DOHH2 (cell line): Measurements from ENCODE around the gene CD2.

Experiments
- H3F3A ChIP-seq: fragments of 200-600 bp; sonication (generic), shearing (Covaris generic); 2 replicates; pipeline ENCODE4 v1.6.0; 2016; ENCODE audit warnings: antibody characterized with exemption, mild to moderate bottlenecking; ENCODE audit not compliant: control insufficient read depth, insufficient read depth
- H3K27ac ChIP-seq: fragments of 200-600 bp; sonication (generic); 2 replicates; pipeline ENCODE4 v1.5.1; 2014; ENCODE audit warnings: low read depth, mild to moderate bottlenecking, low read length, moderate library complexity
- H3K27me3 ChIP-seq: fragments of 200-600 bp; sonication (generic); 2 replicates; pipeline ENCODE4 v1.6.1; 2014; ENCODE audit warnings: mild to moderate bottlenecking, low read length, mixed read lengths; ENCODE audit not compliant: control insufficient read depth
- H3K36me3 ChIP-seq: fragments of 200-600 bp; sonication (generic); 2 replicates; pipeline ENCODE4 v1.6.1; 2014; ENCODE audit warnings: mild to moderate bottlenecking, low read length, moderate library complexity, mixed read lengths; ENCODE audit not compliant: control insufficient read depth
- H3K4me1 ChIP-seq: fragments of 200-600 bp; sonication (generic); 2 replicates; pipeline ENCODE4 v1.6.1; 2014; ENCODE audit warnings: mild to moderate bottlenecking, low read length, mixed read lengths; ENCODE audit not compliant: control insufficient read depth
- H3K4me2 ChIP-seq: fragments of 200-600 bp; sonication (generic); 2 replicates; pipeline ENCODE4 v1.6.0; 2014; ENCODE audit warnings: mild to moderate bottlenecking, low read length, moderate library complexity
- H3K4me3 ChIP-seq: fragments of 200-600 bp; sonication (generic); 2 replicates; pipeline ENCODE4 v1.5.1; 2014; ENCODE audit warnings: mild to moderate bottlenecking, low read length, mixed read lengths
- H3K79me2 ChIP-seq: fragments of 200-600 bp; sonication (generic); 2 replicates; pipeline ENCODE4 v1.6.1; 2014; ENCODE audit warnings: mild to moderate bottlenecking, low read length, mixed read lengths; ENCODE audit not compliant: control insufficient read depth
- H3K9me2 ChIP-seq: fragments of 200-600 bp; sonication (generic); replicated peaks from 2 replicates; pipeline ENCODE4 v1.6.1; 2014; ENCODE audit warnings: mild to moderate bottlenecking, low read length, mixed read lengths; ENCODE audit not compliant: control insufficient read depth
- H3K9me3 ChIP-seq: fragments of 200-600 bp; sonication (generic); 2 replicates; pipeline ENCODE4 v1.6.1; 2014; ENCODE audit warnings: antibody characterized with exemption, low read length, mixed read lengths; ENCODE audit not compliant: control insufficient read depth, insufficient read depth
- H4K20me1 ChIP-seq: fragments of 200-600 bp; sonication (generic); 2 replicates; pipeline ENCODE4 v1.6.0; 2014; ENCODE audit warnings: low read depth, mild to moderate bottlenecking, antibody characterized with exemption, low read length, moderate library complexity; ENCODE audit not compliant: control insufficient read depth, insufficient read depth
- CTCF ChIP-seq: fragments of 200-600 bp; sonication (generic); IDR thresholded peaks from one replicate; pipeline ENCODE4 v1.5.1; 2014; ENCODE audit warnings: antibody characterized with exemption, mild to moderate bottlenecking, low read depth, low read length; ENCODE audit not compliant: poor library complexity, severe bottlenecking
- EZH2phosphoT487 ChIP-seq: fragments of 200-600 bp; sonication (generic); IDR thresholded peaks from 2 replicates; pipeline ENCODE4 v1.6.1; 2017; ENCODE audit warnings: borderline replicate concordance, mild to moderate bottlenecking, antibody characterized with exemption, low read length, moderate library complexity, mixed read lengths

Gene CD2

GRCh38 chr1:116738673-116739370, 15.4 kb upstream of the CD2 start:
- Histone ChIP-seq H3K36me3 (no peaks in the 10 kb centered on the region), H3K79me2 (no peaks in the 10 kb centered on the region), H3K4me2 (no peak overlapping the region), H3K4me1 (peaks cover 14% of the 10 kb centered on the region), H3K9me3 (peaks cover 20% of the 10 kb centered on the region), H3K27ac (no peak overlapping the region), H3K27me3 (no peaks in the 10 kb centered on the region), H3F3A (no peaks in the 10 kb centered on the region), H4K20me1 (no peaks in the 10 kb centered on the region), H3K4me3 (no peak overlapping the region), H3K9me2 (no peaks in the 10 kb centered on the region)
- no peak for TF ChIP-seq CTCF
- TF ChIP-seq EZH2phosphoT487 = no peak

- H3K4me3 ChIP-seq = no peak overlapping the region
- no peaks in the 10 kb centered on the region for H3K27me3 ChIP-seq
- no peak overlapping the region for H3K4me2 ChIP-seq
- no peaks in the 10 kb centered on the region for H3F3A ChIP-seq
- TF ChIP-seq CTCF = no peak
- TF ChIP-seq EZH2phosphoT487 = no peak
- no peaks in the 10 kb centered on the region for H3K79me2 ChIP-seq
- no peaks in the 10 kb centered on the region for H3K36me3 ChIP-seq
- no peak overlapping the region for H3K27ac ChIP-seq
- H3K9me3 ChIP-seq = peaks cover 26% of the 10 kb centered on the region
- peaks cover 14% of the 10 kb centered on the region for H3K4me1 ChIP-seq
- H3K9me2 ChIP-seq = no peaks in the 10 kb centered on the region
- H4K20me1 ChIP-seq = no peaks in the 10 kb centered on the region
Measured at GRCh38 chr1:116739371-116740012, 14.7 kb upstream of the CD2 start.

- Histone ChIP-seq H3K27me3 (no peaks in the 10 kb centered on the region), H3K79me2 (no peaks in the 10 kb centered on the region), H4K20me1 (no peaks in the 10 kb centered on the region), H3K9me3 (peaks cover 26% of the 10 kb centered on the region), H3K4me2 (no peak overlapping the region), H3K36me3 (no peaks in the 10 kb centered on the region), H3F3A (no peaks in the 10 kb centered on the region), H3K9me2 (no peaks in the 10 kb centered on the region), H3K27ac (no peak overlapping the region), H3K4me1 (peaks cover 14% of the 10 kb centered on the region), H3K4me3 (no peak overlapping the region)
- TF ChIP-seq CTCF (no peak), EZH2phosphoT487 (no peak)
Measured at GRCh38 chr1:116740296-116740695, 13.9 kb upstream of the CD2 start.
